Skeletal muscle satellite cell (primary cell): Measurements from ENCODE around the gene UQCR10.

Experiments used
- H3K27me3 ChIP-seq: 2 replicates; pipeline ENCODE4 v1.7.0; 2013; ENCODE audit warnings: low read length; ENCODE audit not compliant: control insufficient read depth, insufficient read depth
- H3K36me3 ChIP-seq: 2 replicates; pipeline ENCODE4 v1.7.0; 2013; ENCODE audit warnings: mild to moderate bottlenecking, control low read depth, low read length; ENCODE audit not compliant: insufficient read depth
- H3K4me1 ChIP-seq: 2 replicates; pipeline ENCODE4 v1.7.0; 2013; ENCODE audit warnings: low read length; ENCODE audit not compliant: control insufficient read depth, insufficient read depth
- H3K4me2 ChIP-seq: 2 replicates; pipeline ENCODE4 v1.7.0; 2013; ENCODE audit warnings: mild to moderate bottlenecking, low read length
- H3K4me3 ChIP-seq: 2 replicates; pipeline ENCODE4 v1.7.0; 2013; ENCODE audit warnings: low read length
- H3K9ac ChIP-seq: 2 replicates; pipeline ENCODE4 v1.7.0; 2013; ENCODE audit warnings: mild to moderate bottlenecking, low read depth, low read length, moderate library complexity
- H3K9me3 ChIP-seq: replicated peaks from 2 replicates; pipeline ENCODE4 v1.7.0; 2013; ENCODE audit warnings: mild to moderate bottlenecking, control low read depth, low read length

The UQCR10 gene

GRCh38 chr22:29738118-29738815 lies 28.9 kb upstream of the UQCR10 start:
- no peak overlapping the region for H3K4me2 ChIP-seq
- H3K4me3 ChIP-seq, result no peak overlapping the region
- no peaks in the 10 kb centered on the region for H3K27me3 ChIP-seq
- no peak overlapping the region for H3K9ac ChIP-seq
- H3K36me3 ChIP-seq, result peaks cover 18% of the 10 kb centered on the region
- no peaks in the 10 kb centered on the region for H3K4me1 ChIP-seq
- no peaks in the 10 kb centered on the region for H3K9me3 ChIP-seq

- Histone ChIP-seq H3K4me3 (no peak overlapping the region), H3K4me1 (peaks cover under 1% of the 10 kb centered on the region), H3K27me3 (no peaks in the 10 kb centered on the region), H3K36me3 (peaks cover 18% of the 10 kb centered on the region), H3K9me3 (no peaks in the 10 kb centered on the region), H3K9ac (no peak overlapping the region), H3K4me2 (no peak overlapping the region)
Observed at GRCh38 chr22:29739346-29739875, 27.8 kb upstream of the UQCR10 start.

- peaks cover 18% of the 10 kb centered on the region for H3K36me3 ChIP-seq
- H3K4me3 ChIP-seq, result no peak overlapping the region
- no peaks in the 10 kb centered on the region for H3K9me3 ChIP-seq
- no peaks in the 10 kb centered on the region for H3K27me3 ChIP-seq
- H3K4me2 ChIP-seq, result no peak overlapping the region
- no peak overlapping the region for H3K9ac ChIP-seq
- peaks cover 7% of the 10 kb centered on the region for H3K4me1 ChIP-seq
Observed at GRCh38 chr22:29740216-29740615, 27.0 kb upstream of the UQCR10 start.

GRCh38 chr22:29741926-29742325 lies 25.2 kb upstream of the UQCR10 start:
- Histone ChIP-seq H3K4me2 (no peak overlapping the region), H3K9me3 (no peaks in the 10 kb centered on the region), H3K4me3 (no peak overlapping the region), H3K9ac (no peak overlapping the region), H3K36me3 (peaks cover 12% of the 10 kb centered on the region), H3K27me3 (no peaks in the 10 kb centered on the region), H3K4me1 (peaks cover 11% of the 10 kb centered on the region)

GRCh38 chr22:29742326-29742725 lies 24.8 kb upstream of the UQCR10 start:
- H3K36me3 ChIP-seq, result peaks cover 12% of the 10 kb centered on the region
- no peaks in the 10 kb centered on the region for H3K27me3 ChIP-seq
- no peak overlapping the region for H3K9ac ChIP-seq
- no peak overlapping the region for H3K4me2 ChIP-seq
- no peak overlapping the region for H3K4me3 ChIP-seq
- no peaks in the 10 kb centered on the region for H3K9me3 ChIP-seq
- H3K4me1 ChIP-seq, result peaks cover 11% of the 10 kb centered on the region

- Histone ChIP-seq H3K4me2 (no peak overlapping the region), H3K9ac (no peak overlapping the region)
Observed at GRCh38 chr22:29744902-29745301, 22.3 kb upstream of the UQCR10 start.

GRCh38 chr22:29747832-29748231 lies 19.3 kb upstream of the UQCR10 start:
- no peak overlapping the region for H3K9ac ChIP-seq
- H3K36me3 ChIP-seq, result peaks cover 2% of the 10 kb centered on the region
- H3K4me3 ChIP-seq, result no peak overlapping the region

More at GRCh38 chr22:29744902-29745301, 22.3 kb upstream of the UQCR10 start:
- peaks cover 12% of the 10 kb centered on the region for H3K36me3 ChIP-seq
- no peaks in the 10 kb centered on the region for H3K27me3 ChIP-seq
- H3K4me3 ChIP-seq, result no peak overlapping the region
- no peaks in the 10 kb centered on the region for H3K9me3 ChIP-seq
- H3K4me1 ChIP-seq, result peaks cover 11% of the 10 kb centered on the region

GRCh38 chr22:29748248-29748893 lies 18.8 kb upstream of the UQCR10 start:
- peaks cover 11% of the 10 kb centered on the region for H3K4me1 ChIP-seq
- H3K27me3 ChIP-seq, result no peaks in the 10 kb centered on the region
- peaks cover 2% of the 10 kb centered on the region for H3K36me3 ChIP-seq
- H3K9ac ChIP-seq, result no peak overlapping the region
- no peak overlapping the region for H3K4me3 ChIP-seq
- no peak overlapping the region for H3K4me2 ChIP-seq
- H3K9me3 ChIP-seq, result no peaks in the 10 kb centered on the region

More at GRCh38 chr22:29747832-29748231, 19.3 kb upstream of the UQCR10 start:
- peaks cover 11% of the 10 kb centered on the region for H3K4me1 ChIP-seq
- H3K27me3 ChIP-seq, result no peaks in the 10 kb centered on the region
- H3K4me2 ChIP-seq, result no peak overlapping the region
- no peaks in the 10 kb centered on the region for H3K9me3 ChIP-seq

- peaks cover 6% of the 10 kb centered on the region for H3K4me1 ChIP-seq
- H3K4me2 ChIP-seq, result no peak overlapping the region
- no peaks in the 10 kb centered on the region for H3K27me3 ChIP-seq
- no peaks in the 10 kb centered on the region for H3K9me3 ChIP-seq
- H3K36me3 ChIP-seq, result peaks cover 2% of the 10 kb centered on the region
- no peak overlapping the region for H3K9ac ChIP-seq
- no peak overlapping the region for H3K4me3 ChIP-seq
Observed at GRCh38 chr22:29750029-29750428, 17.1 kb upstream of the UQCR10 start.

GRCh38 chr22:29750559-29751538 lies 16.3 kb upstream of the UQCR10 start:
- peaks cover 2% of the 10 kb centered on the region for H3K36me3 ChIP-seq
- H3K4me2 ChIP-seq, result no peak overlapping the region
- no peaks in the 10 kb centered on the region for H3K4me1 ChIP-seq
- H3K9me3 ChIP-seq, result no peaks in the 10 kb centered on the region
- H3K27me3 ChIP-seq, result no peaks in the 10 kb centered on the region
- no peak overlapping the region for H3K4me3 ChIP-seq
- H3K9ac ChIP-seq, result no peak overlapping the region

- peaks cover 2% of the 10 kb centered on the region for H3K36me3 ChIP-seq
- H3K4me3 ChIP-seq, result no peak overlapping the region
- H3K4me1 ChIP-seq, result no peaks in the 10 kb centered on the region
- no peak overlapping the region for H3K9ac ChIP-seq
- H3K4me2 ChIP-seq, result no peak overlapping the region
- no peaks in the 10 kb centered on the region for H3K27me3 ChIP-seq
- H3K9me3 ChIP-seq, result no peaks in the 10 kb centered on the region
Observed at GRCh38 chr22:29751669-29752068, 15.5 kb upstream of the UQCR10 start.
